Measurements from ENCODE around the gene NINJ1. TPM values are rescaled to one million over a fixed set of nuclear protein-coding genes. Genes with fewer than 3 reads are reported as not detected.

Gene NINJ1
- total and polyA plus RNA-seq, 2 donors (not counting 3 experiments of a cell fraction or from before 2014, with no cell fraction given) = 31.5 to 57.7 TPM

- no peak for DNase-seq (ENCODE audit: low read depth, low spot score)
- no peaks in the 10 kb centered on the region for H4K20me1 ChIP-seq (replicated peaks; ENCODE audit: control insufficient read depth, extremely low read depth, insufficient read depth, low read length)
- no peak for FAIRE-seq
- ChIA-PET CTCF (interaction anchor here (1.1 to 6.2 kb wide), 7 partner anchors 9 to 184 kb away, joined by 4 to 70 read pairs (median 11); partner anchors contain the start of genes CARD19 and NINJ1), POLR2A (interaction anchor here (3.4 kb wide), 1 partner anchor 13 kb away, joined by 11 read pairs; the partner anchor contains the start of gene NINJ1)
- H3K4me1 ChIP-seq (ENCODE audit: control insufficient read depth, extremely low read depth, insufficient read depth, low read length) = peaks cover 10% of the 10 kb centered on the region
- H3K9me3 ChIP-seq (replicated peaks; ENCODE audit: control insufficient read depth, insufficient read depth, low read length) = no peaks in the 10 kb centered on the region
- H3K27me3 ChIP-seq (ENCODE audit: control insufficient read depth in 2 of 2, insufficient read depth in 2 of 2, low read length in 2 of 2) = no peaks in the 10 kb centered on the region
- TF ChIP-seq MAX (IDR thresholded peaks at IDR 0.05; ENCODE audit: insufficient read depth, insufficient read length) (no peak), POLR2AphosphoS5 (IDR thresholded peaks at IDR 0.05; ENCODE audit: insufficient read depth, low read depth, low read length) (no peak), GATA2 (IDR thresholded peaks at IDR 0.05; ENCODE audit: insufficient read depth, insufficient read length, low read depth, low read length) (no peak), POLR2A (IDR thresholded peaks at IDR 0.05; ENCODE audit: low read depth, low read length) (no peak), JUN (IDR thresholded peaks at IDR 0.05; ENCODE audit: borderline replicate concordance, insufficient read depth, insufficient read length, low read depth) (no peak), MYC (IDR thresholded peaks at IDR 0.05; ENCODE audit: low read depth, low read length) (no peak), EZH2 (IDR thresholded peaks at IDR 0.05; ENCODE audit: borderline replicate concordance, low read depth, low read length, severe bottlenecking) (no peak), CTCF (IDR thresholded peaks at IDR 0.05; ENCODE audit: extremely low read depth in 1 of 2, insufficient read depth in 1 of 2, low read depth in 1 of 2, low read length in 2 of 2) (no peak), FOS (IDR thresholded peaks at IDR 0.05; ENCODE audit: borderline replicate concordance, insufficient read depth, low read length) (no peak)
- no peak overlapping the region for H3K27ac ChIP-seq (ENCODE audit: insufficient read depth, low read depth, low read length)
- no peak overlapping the region for H3K4me3 ChIP-seq (replicated peaks in 1 of 3; ENCODE audit: insufficient read depth in 1 of 3, low read depth in 1 of 3, low read length in 3 of 3)
- BruUV-seq (replicated peaks) = no TSS peak
- H3K9ac ChIP-seq (replicated peaks; ENCODE audit: extremely low read depth, insufficient read depth, low read length) = no peak overlapping the region
- H3K36me3 ChIP-seq (ENCODE audit: control insufficient read depth in 2 of 2, extremely low read depth in 1 of 2, insufficient read depth in 2 of 2, low read length in 2 of 2) = peaks cover 0 to 15% of the 10 kb centered on the region in 2 experiments
- no peaks in the 10 kb centered on the region for H3K9me1 ChIP-seq (replicated peaks; ENCODE audit: control insufficient read depth, extremely low read depth, insufficient read depth, low read length)
- intact Hi-C loops (cut with micrococcal nuclease) = loop anchor here (1.0 kb wide), 2 partner anchors 8 to 23 kb away; no protein-coding TSS in a partner anchor
- no peak overlapping the region for H2AFZ ChIP-seq (ENCODE audit: low read depth, low read length)
- dilution Hi-C loops (cut with MboI; ENCODE audit: extremely low pct_ligation_motif_present, low sequenced_read_pairs) = no loop called here
- H3K79me2 ChIP-seq (ENCODE audit: control insufficient read depth, insufficient read depth, low read length) = no peaks in the 10 kb centered on the region
- no peak overlapping the region for H3K4me2 ChIP-seq (ENCODE audit: insufficient read depth, low read length)
Observed at GRCh38 chr9:93120846-93121315, 13.2 kb downstream of the NINJ1 start.
